GM12878 (cell line): ENCODE measurements around the gene PGM5.
"Not testable (repeated sequence)": the region's sequence is repeated elsewhere in the genome, so short reads cannot be mapped to it uniquely, and the experiment has no call there.

Experiments
- BRCA1 ChIP-seq: IDR thresholded peaks from 2 replicates; pipeline ENCODE4 v1.6.1; 2011; ENCODE audit warnings: low read depth, low read length, improper control_type of control experiment
- CHD2 ChIP-seq: IDR thresholded peaks from 2 replicates; pipeline ENCODE4 v1.6.1; 2011; ENCODE audit warnings: low read depth, low read length, improper control_type of control experiment, borderline replicate concordance
- EGR1 ChIP-seq, 2 experiments: IDR thresholded peaks; 1 replicate in 1 of 2; 2 replicates in 1 of 2; pipeline ENCODE4 v1.6.1; 2011 to 2012; ENCODE audit warnings: low read depth in 2 of 2, low read length in 2 of 2, borderline replicate concordance in 1 of 2, mild to moderate bottlenecking in 1 of 2, moderate library complexity in 1 of 2
- EZH2 ChIP-seq: IDR thresholded peaks from 2 replicates; pipeline ENCODE4 v1.6.1; 2012; ENCODE audit warnings: low read depth, mild to moderate bottlenecking, control low read depth, inconsistent platforms, low read length, borderline replicate concordance; ENCODE audit not compliant: control insufficient read depth
- JUNB ChIP-seq: IDR thresholded peaks from 2 replicates; pipeline ENCODE4 v1.6.1; 2016; ENCODE audit warnings: antibody characterized with exemption, mild to moderate bottlenecking
- KDM1A ChIP-seq: fragments of 200-600 bp; sonication (generic); IDR thresholded peaks from 2 replicates; pipeline ENCODE4 v1.6.1; 2016; ENCODE audit warnings: borderline replicate concordance
- POLR2A ChIP-seq: IDR thresholded peaks from 2 replicates; pipeline ENCODE4 v1.6.1; 2011; ENCODE audit warnings: low read depth, mild to moderate bottlenecking, low read length
- RAD21 ChIP-seq: IDR thresholded peaks from 2 replicates; pipeline ENCODE4 v1.6.1; 2011; ENCODE audit warnings: mild to moderate bottlenecking, low read depth, low read length, moderate library complexity; ENCODE audit not compliant: insufficient read depth
- SIN3A ChIP-seq: IDR thresholded peaks from 2 replicates; pipeline ENCODE4 v1.6.1; 2012; ENCODE audit warnings: low read depth, low read length, improper control_type of control experiment
- ZNF622 ChIP-seq: fragments of 450-650 bp; IDR thresholded peaks from 2 replicates; pipeline ENCODE4 v1.6.1; 2017; ENCODE audit warnings: mild to moderate bottlenecking, inconsistent platforms
- TF ChIP-seq, protein P1 (sequence below), 3 experiments: IDR thresholded peaks in 2 of 3; conservative IDR thresholded peaks in 1 of 3; 2 replicates each; pipeline ENCODE4 v1.5.1; 2011; ENCODE audit warnings: low read depth in 3 of 3, low read length in 3 of 3, mild to moderate bottlenecking in 3 of 3, control low read depth in 2 of 3, moderate library complexity in 2 of 3, inconsistent platforms in 1 of 3, mixed read lengths in 1 of 3; ENCODE audit not compliant: control insufficient read depth in 2 of 3, insufficient read depth in 1 of 3; ENCODE audit errors: extremely low read depth in 1 of 3
- TF ChIP-seq, protein P2 (sequence below): IDR thresholded peaks from 2 replicates; pipeline ENCODE4 v1.6.1; 2012; ENCODE audit warnings: low read depth, low read length, improper control_type of control experiment

DNA sequence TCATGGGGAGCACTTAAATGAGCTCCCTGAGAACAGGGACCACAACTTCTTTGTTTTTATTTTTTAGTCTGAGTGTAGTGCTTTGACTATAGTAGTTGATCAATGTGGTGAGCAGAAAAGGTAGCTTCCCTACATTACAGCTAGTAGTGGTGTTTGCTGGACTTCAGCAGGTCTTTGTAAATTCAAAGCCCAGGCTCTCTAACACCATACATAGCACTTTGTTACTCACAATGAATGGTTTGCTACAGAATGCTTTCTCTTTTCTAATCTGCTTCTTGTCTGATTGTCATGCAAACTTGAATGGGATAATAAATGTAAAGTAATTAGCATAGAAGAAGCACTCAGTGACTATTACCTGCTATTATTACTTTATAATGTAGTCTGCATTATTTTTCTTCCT, 55.5 kb downstream of the PGM5 start:
- not testable (repeated sequence) for TF ChIP-seq JUNB; BRCA1; EGR1 (IDR thresholded peaks at IDR 0.05; ENCODE audit: borderline replicate concordance in 1 of 2, low read depth in 2 of 2, low read length in 2 of 2); SIN3A; RAD21; POLR2A; CHD2; ZNF622; EZH2; KDM1A
- TF ChIP-seq, protein P1, sequence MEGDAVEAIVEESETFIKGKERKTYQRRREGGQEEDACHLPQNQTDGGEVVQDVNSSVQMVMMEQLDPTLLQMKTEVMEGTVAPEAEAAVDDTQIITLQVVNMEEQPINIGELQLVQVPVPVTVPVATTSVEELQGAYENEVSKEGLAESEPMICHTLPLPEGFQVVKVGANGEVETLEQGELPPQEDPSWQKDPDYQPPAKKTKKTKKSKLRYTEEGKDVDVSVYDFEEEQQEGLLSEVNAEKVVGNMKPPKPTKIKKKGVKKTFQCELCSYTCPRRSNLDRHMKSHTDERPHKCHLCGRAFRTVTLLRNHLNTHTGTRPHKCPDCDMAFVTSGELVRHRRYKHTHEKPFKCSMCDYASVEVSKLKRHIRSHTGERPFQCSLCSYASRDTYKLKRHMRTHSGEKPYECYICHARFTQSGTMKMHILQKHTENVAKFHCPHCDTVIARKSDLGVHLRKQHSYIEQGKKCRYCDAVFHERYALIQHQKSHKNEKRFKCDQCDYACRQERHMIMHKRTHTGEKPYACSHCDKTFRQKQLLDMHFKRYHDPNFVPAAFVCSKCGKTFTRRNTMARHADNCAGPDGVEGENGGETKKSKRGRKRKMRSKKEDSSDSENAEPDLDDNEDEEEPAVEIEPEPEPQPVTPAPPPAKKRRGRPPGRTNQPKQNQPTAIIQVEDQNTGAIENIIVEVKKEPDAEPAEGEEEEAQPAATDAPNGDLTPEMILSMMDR (IDR thresholded peaks at IDR 0.05 in 2 of 3, conservative IDR thresholded peaks at IDR 0.05 in 1 of 3; ENCODE audit: control insufficient read depth in 2 of 3, extremely low read depth in 1 of 3, insufficient read depth in 1 of 3, low read depth in 3 of 3, low read length in 3 of 3): not testable (repeated sequence)
- TF ChIP-seq, protein P2, sequence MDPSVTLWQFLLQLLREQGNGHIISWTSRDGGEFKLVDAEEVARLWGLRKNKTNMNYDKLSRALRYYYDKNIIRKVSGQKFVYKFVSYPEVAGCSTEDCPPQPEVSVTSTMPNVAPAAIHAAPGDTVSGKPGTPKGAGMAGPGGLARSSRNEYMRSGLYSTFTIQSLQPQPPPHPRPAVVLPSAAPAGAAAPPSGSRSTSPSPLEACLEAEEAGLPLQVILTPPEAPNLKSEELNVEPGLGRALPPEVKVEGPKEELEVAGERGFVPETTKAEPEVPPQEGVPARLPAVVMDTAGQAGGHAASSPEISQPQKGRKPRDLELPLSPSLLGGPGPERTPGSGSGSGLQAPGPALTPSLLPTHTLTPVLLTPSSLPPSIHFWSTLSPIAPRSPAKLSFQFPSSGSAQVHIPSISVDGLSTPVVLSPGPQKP: not testable (repeated sequence)
